ENCODE measurements around the gene PSEN2.

Gene PSEN2

DNA sequence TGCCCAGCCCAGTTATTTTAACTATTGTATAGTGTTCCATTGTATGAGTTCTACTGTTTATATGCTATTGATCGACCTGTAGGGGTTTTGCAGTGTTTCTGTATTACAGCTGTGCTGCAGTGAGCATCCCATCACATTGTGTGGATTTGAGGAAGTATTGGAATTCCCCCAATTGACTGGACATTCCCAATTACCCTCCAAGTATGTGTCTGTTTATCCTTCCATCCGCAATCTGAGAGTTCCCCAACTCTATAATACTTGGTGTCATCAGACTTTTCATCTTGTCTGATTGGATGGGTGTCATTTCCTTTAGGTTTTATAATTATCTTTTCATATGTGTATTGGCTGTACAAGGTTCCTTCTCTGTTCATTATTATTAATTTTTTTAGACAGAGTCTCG lies 27.8 kb downstream of the PSEN2 start:
- peaks cover 23% of the 10 kb centered on the region for H3K36me3 ChIP-seq (ENCODE audit: control insufficient read depth, insufficient read depth, low read length)
- no peaks in the 10 kb centered on the region for H3K9me3 ChIP-seq (ENCODE audit: control insufficient read depth, low read length)
- no peak overlapping the region for H3K4me3 ChIP-seq (ENCODE audit: extremely low read depth, insufficient read depth, low read length, poor library complexity, severe bottlenecking)
- H3K4me1 ChIP-seq (ENCODE audit: control insufficient read depth, insufficient read depth, low read length, poor library complexity, severe bottlenecking): no peaks in the 10 kb centered on the region
- H3K27ac ChIP-seq (ENCODE audit: low read depth, low read length, severe bottlenecking): no peak overlapping the region
- 80 to 100% methylated on average over 1 of the region's 3 CpGs for WGBS, 2 experiments (ENCODE audit: insufficient coverage in 2 of 2)

DNA sequence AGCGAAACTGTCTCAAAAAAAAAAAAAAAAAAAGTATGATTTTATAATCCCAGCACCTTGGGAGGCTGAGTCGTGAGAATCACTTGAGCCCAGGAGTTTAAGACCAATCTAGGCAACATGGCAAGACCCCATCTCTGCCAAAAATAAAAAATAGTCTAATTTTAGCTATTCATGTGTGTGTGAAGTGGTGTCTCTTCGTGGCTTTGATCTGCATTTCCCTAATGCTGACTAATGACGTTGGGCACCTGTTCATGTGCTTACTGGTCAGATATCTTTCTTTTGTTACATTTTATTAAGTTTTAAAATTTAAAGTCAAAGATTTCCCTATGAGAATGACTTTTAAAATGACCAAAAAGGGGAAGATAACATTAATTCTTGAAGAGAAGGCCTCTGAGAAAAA lies 31.0 kb downstream of the PSEN2 start:
- H3K4me1 ChIP-seq (ENCODE audit: control insufficient read depth, insufficient read depth, low read length, poor library complexity, severe bottlenecking): no peaks in the 10 kb centered on the region
- H3K36me3 ChIP-seq (ENCODE audit: control insufficient read depth, insufficient read depth, low read length): peaks cover 15% of the 10 kb centered on the region
- no peak overlapping the region for H3K4me3 ChIP-seq (ENCODE audit: extremely low read depth, insufficient read depth, low read length, poor library complexity, severe bottlenecking)
- H3K9me3 ChIP-seq (ENCODE audit: control insufficient read depth, low read length): no peaks in the 10 kb centered on the region
- H3K27ac ChIP-seq (ENCODE audit: low read depth, low read length, severe bottlenecking): no peak overlapping the region
- WGBS, 2 experiments (ENCODE audit: insufficient coverage in 2 of 2): 100% methylated on average over 1 of the region's 4 CpGs; no CpG with 5 or more reads in 1 of the 2 experiments

DNA sequence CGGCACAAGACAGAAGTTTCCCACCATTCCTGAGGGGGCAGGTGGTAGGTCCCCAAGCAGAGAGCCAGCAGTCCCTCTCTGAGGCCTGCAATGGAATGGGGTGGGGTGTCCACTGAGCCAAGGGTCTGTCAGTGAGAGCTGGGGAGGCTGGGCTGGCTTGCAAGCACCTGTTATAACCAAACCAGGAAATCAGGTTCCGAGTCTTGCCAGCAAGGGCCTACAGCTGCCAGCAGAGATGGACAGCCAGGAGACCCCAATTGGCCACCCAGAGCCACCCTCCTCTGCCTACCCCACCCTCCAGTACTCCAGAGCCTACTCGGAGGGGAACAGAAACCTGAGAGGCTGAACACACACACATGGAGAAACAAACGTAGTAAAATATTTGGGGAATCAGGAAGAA lies 32.2 kb downstream of the PSEN2 start:
- Histone ChIP-seq H3K36me3 (ENCODE audit: control insufficient read depth, insufficient read depth, low read length) (peaks cover 9% of the 10 kb centered on the region), H3K9me3 (ENCODE audit: control insufficient read depth, low read length) (no peaks in the 10 kb centered on the region), H3K4me3 (ENCODE audit: extremely low read depth, insufficient read depth, low read length, poor library complexity, severe bottlenecking) (no peak overlapping the region), H3K27ac (ENCODE audit: low read depth, low read length, severe bottlenecking) (no peak overlapping the region), H3K4me1 (ENCODE audit: control insufficient read depth, insufficient read depth, low read length, poor library complexity, severe bottlenecking) (no peaks in the 10 kb centered on the region)
- 86 to 100% methylated on average over 1 to 2 of the region's 4 CpGs for WGBS, 2 experiments (ENCODE audit: insufficient coverage in 2 of 2)

DNA sequence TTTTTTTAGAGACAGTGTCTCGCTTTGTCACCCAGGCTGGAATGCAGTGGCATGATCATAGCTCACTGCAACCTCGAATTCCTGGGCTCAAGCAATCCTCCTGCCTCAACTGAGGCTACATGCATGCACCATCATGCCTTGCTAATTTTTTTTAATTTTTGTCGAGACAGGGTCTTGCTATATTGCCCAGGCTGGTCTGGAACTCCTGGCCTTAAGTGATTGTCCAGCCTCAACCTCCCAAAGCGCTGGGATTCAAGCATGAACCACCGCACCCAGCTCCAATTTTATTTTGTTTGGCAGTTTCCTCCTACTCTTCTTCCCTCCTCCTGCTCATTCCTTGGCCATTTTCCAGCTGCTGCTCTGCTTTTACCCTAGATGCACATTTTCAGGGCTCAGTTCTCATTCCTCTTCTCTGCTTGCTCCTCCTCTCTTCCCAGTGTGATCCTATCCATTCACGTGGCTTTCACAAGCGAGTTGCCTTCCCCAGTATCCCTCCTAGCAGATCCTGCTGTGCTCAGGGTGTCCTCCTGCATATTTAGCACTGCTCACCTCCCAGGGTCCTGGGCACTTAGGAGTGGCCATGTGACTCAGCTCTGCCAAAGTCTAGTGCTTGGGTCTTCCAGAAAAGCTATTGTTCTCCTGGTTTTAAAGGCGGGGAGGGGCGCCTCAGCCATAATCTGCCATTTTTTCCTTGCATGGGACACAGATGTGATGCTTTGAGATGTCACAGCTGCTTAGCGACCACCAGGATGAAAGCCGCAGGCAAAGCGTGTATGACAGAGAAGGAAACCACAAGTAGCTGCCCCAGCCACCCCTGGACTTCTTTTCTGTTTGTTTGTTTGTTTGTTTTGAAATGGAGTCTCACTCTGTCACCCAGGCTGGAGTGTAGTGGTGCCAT lies 33.7 kb downstream of the PSEN2 start:
- H3K27ac ChIP-seq (ENCODE audit: low read depth, low read length, severe bottlenecking): no peak overlapping the region
- H3K9me3 ChIP-seq (ENCODE audit: control insufficient read depth, low read length): no peaks in the 10 kb centered on the region
- H3K4me1 ChIP-seq (ENCODE audit: control insufficient read depth, insufficient read depth, low read length, poor library complexity, severe bottlenecking): no peaks in the 10 kb centered on the region
- WGBS, 2 experiments (ENCODE audit: insufficient coverage in 2 of 2): 87% methylated on average over 11 to 12 of the region's 12 CpGs
- no peak overlapping the region for H3K4me3 ChIP-seq (ENCODE audit: extremely low read depth, insufficient read depth, low read length, poor library complexity, severe bottlenecking)
- H3K36me3 ChIP-seq (ENCODE audit: control insufficient read depth, insufficient read depth, low read length): peaks cover 9% of the 10 kb centered on the region

DNA sequence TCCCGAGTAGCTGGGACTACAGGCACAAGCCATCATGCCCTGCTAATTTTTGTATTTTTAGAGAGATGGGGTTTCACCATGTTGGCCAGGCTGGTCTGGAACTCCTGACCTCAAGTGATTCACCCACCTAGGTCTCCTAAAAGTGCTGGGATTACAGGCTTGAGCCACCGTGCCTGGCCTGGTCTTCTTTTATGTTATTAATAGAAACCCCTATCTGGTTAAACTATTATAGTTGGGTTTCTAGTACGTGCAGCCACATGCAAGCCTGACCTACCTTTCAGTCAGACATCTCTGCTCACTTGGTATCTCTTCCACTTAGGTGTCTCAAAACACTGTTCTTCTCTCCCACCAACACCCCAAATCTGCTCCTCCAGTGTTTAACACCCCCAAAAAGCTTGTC lies 34.4 kb downstream of the PSEN2 start:
- Histone ChIP-seq H3K36me3 (ENCODE audit: control insufficient read depth, insufficient read depth, low read length) (peaks cover 3% of the 10 kb centered on the region), H3K27ac (ENCODE audit: low read depth, low read length, severe bottlenecking) (no peak overlapping the region), H3K9me3 (ENCODE audit: control insufficient read depth, low read length) (no peaks in the 10 kb centered on the region), H3K4me3 (ENCODE audit: extremely low read depth, insufficient read depth, low read length, poor library complexity, severe bottlenecking) (no peak overlapping the region), H3K4me1 (ENCODE audit: control insufficient read depth, insufficient read depth, low read length, poor library complexity, severe bottlenecking) (no peaks in the 10 kb centered on the region)
- 100% methylated on average over 1 to 2 of the region's 3 CpGs for WGBS, 2 experiments (ENCODE audit: insufficient coverage in 2 of 2)

DNA sequence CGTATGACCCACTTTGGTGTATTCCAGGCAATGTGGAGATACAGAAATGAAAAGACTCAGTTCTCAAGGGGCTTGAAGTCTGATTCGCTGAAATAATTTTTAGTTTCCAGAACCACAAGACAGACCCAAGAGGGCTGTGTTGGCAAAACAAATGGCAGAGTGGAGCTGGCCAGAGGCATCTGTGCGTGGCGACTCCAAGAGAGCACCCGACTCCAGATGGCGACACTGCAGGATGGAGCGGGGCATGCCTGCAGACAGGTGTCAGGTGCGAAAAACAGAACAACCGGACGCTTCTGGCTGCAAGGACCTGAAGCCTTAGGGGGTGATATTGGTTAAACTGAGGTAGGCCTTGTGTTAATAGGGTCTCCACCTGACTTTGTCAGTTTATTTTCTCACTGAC lies 38.0 kb downstream of the PSEN2 start:
- H3K4me3 ChIP-seq (ENCODE audit: extremely low read depth, insufficient read depth, low read length, poor library complexity, severe bottlenecking): no peak overlapping the region
- no peaks in the 10 kb centered on the region for H3K9me3 ChIP-seq (ENCODE audit: control insufficient read depth, low read length)
- H3K36me3 ChIP-seq (ENCODE audit: control insufficient read depth, insufficient read depth, low read length): no peaks in the 10 kb centered on the region
- H3K4me1 ChIP-seq (ENCODE audit: control insufficient read depth, insufficient read depth, low read length, poor library complexity, severe bottlenecking): no peaks in the 10 kb centered on the region
- WGBS, 2 experiments (ENCODE audit: insufficient coverage in 2 of 2): 97 to 98% methylated on average over 10 of the region's 10 CpGs
- no peak overlapping the region for H3K27ac ChIP-seq (ENCODE audit: low read depth, low read length, severe bottlenecking)

DNA sequence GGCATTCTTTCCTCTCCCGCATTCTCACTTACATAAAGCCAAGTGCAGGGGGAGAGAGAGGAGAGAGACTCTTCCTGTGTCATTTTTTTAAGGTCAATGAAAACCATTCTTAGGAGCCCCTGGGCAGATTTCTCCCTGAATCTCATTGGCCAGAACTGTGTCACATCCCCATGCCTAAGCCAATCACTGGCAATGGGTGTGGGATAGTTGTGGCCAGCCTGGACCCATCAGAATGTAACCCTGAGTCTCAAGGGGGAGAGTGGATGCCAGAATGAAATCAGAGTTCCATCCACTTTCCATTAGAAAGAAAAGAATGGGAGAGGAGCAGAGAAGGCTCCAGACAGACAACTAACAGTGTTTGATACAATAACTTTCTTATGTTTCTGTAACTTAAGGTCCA lies 38.5 kb downstream of the PSEN2 start:
- no CpG with 5 or more reads among the region's 1 CpG for WGBS, 2 experiments (ENCODE audit: insufficient coverage in 2 of 2)
- Histone ChIP-seq H3K4me1 (ENCODE audit: control insufficient read depth, insufficient read depth, low read length, poor library complexity, severe bottlenecking) (no peaks in the 10 kb centered on the region), H3K36me3 (ENCODE audit: control insufficient read depth, insufficient read depth, low read length) (no peaks in the 10 kb centered on the region), H3K27ac (ENCODE audit: low read depth, low read length, severe bottlenecking) (no peak overlapping the region), H3K4me3 (ENCODE audit: extremely low read depth, insufficient read depth, low read length, poor library complexity, severe bottlenecking) (no peak overlapping the region), H3K9me3 (ENCODE audit: control insufficient read depth, low read length) (no peaks in the 10 kb centered on the region)

DNA sequence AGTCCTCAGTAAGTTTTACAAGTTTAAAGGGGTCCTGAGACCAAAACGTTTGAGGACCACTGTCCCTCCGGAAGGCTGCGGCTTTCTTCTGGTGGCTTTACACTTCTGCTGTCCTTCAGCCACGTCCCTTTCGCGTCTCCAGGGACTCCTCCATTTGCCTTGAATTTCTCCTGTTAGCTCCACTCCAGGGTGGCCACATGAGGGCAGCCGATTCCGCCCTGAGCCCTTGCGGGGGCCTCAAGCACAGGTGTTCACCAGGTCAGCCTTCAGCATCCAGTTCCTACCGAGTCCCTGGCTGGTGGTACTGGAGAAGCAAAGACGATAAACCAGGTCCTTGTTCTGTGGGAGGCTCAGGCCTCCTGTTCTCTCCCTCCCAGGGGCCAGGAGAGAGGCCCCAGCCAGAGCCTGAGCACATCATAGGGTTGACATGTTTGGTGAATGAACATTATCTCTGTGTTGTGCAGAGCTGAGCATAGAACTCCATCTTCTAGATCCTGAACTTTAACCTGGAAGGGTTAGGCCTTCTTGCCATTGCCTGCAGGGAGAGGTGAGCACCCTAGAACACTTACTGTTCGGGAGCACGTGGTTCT lies 42.3 kb downstream of the PSEN2 start:
- Histone ChIP-seq H3K27ac (ENCODE audit: low read depth, low read length, severe bottlenecking) (no peak overlapping the region), H3K4me3 (ENCODE audit: extremely low read depth, insufficient read depth, low read length, poor library complexity, severe bottlenecking) (no peak overlapping the region), H3K4me1 (ENCODE audit: control insufficient read depth, insufficient read depth, low read length, poor library complexity, severe bottlenecking) (no peaks in the 10 kb centered on the region), H3K36me3 (ENCODE audit: control insufficient read depth, insufficient read depth, low read length) (no peaks in the 10 kb centered on the region), H3K9me3 (ENCODE audit: control insufficient read depth, low read length) (no peaks in the 10 kb centered on the region)
- WGBS, 2 experiments (ENCODE audit: insufficient coverage in 2 of 2): 59 to 63% methylated on average over 11 to 13 of the region's 13 CpGs

DNA sequence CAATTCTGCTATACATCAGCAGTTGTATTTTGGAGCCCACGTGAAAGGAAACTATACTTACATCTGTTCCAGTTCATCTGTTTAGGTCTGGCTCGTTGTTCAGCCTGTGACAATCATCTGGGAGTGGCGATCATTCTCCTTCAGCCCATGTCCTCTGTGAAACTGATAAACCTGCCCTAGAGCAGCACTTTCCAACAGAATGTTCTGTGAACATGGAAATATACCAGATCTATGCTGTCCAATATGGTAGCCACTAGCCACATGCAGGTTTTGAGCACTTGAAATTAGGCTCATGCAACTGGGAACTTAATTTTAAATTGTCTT lies 45.2 kb downstream of the PSEN2 start:
- H3K4me1 ChIP-seq (ENCODE audit: control insufficient read depth, insufficient read depth, low read length, poor library complexity, severe bottlenecking): no peaks in the 10 kb centered on the region
- no peaks in the 10 kb centered on the region for H3K36me3 ChIP-seq (ENCODE audit: control insufficient read depth, insufficient read depth, low read length)
- H3K9me3 ChIP-seq (ENCODE audit: control insufficient read depth, low read length): no peaks in the 10 kb centered on the region
- no peak overlapping the region for H3K4me3 ChIP-seq (ENCODE audit: extremely low read depth, insufficient read depth, low read length, poor library complexity, severe bottlenecking)
- no peak overlapping the region for H3K27ac ChIP-seq (ENCODE audit: low read depth, low read length, severe bottlenecking)
- WGBS, 2 experiments (ENCODE audit: insufficient coverage in 2 of 2): 69 to 91% methylated on average over 2 to 3 of the region's 3 CpGs

DNA sequence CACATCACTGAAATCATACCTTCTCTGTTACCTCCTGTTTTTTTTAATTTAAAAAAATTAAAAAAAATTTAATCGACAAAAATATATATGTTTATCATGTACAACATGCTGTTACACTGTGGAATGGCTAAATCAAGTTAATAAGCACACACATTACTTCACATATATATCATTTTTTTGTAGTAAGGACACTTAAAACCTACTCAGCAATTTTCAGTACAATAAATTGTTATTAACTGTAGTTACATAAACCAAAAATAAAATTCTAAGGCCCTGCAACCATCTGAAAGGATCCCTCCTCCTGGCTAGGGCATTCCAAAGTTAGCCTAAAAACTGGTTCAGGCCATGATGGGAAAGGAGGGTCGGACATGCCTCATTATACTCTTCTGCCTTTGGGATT lies 46.1 kb downstream of the PSEN2 start:
- H3K27ac ChIP-seq (ENCODE audit: low read depth, low read length, severe bottlenecking): no peak overlapping the region
- no peaks in the 10 kb centered on the region for H3K4me1 ChIP-seq (ENCODE audit: control insufficient read depth, insufficient read depth, low read length, poor library complexity, severe bottlenecking)
- H3K36me3 ChIP-seq (ENCODE audit: control insufficient read depth, insufficient read depth, low read length): no peaks in the 10 kb centered on the region
- H3K9me3 ChIP-seq (ENCODE audit: control insufficient read depth, low read length): no peaks in the 10 kb centered on the region
- H3K4me3 ChIP-seq (ENCODE audit: extremely low read depth, insufficient read depth, low read length, poor library complexity, severe bottlenecking): no peak overlapping the region
- 83 to 100% methylated on average over 1 of the region's 2 CpGs for WGBS, 2 experiments (ENCODE audit: insufficient coverage in 2 of 2)

DNA sequence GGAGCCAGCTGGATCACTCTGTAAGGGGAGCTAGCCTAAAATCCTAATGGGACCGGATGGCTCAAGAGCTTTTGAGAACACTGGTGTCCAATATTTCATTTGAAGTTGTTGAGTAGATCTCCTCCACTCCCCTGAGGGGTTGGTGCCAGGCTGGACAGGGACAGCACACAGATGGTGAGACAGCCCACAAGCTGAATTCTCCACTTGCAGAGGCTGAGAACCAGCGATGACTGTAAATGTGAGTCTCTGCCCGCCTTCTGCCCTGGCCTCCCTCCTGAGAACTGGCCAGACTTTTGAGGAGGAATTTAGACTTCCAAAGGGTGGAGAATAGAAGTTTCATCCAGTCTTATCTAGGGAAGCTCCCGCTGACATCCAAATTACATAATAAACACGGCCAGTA lies 49.2 kb downstream of the PSEN2 start:
- H3K4me1 ChIP-seq (ENCODE audit: control insufficient read depth, insufficient read depth, low read length, poor library complexity, severe bottlenecking): no peaks in the 10 kb centered on the region
- H3K4me3 ChIP-seq (ENCODE audit: extremely low read depth, insufficient read depth, low read length, poor library complexity, severe bottlenecking): no peak overlapping the region
- H3K9me3 ChIP-seq (ENCODE audit: control insufficient read depth, low read length): no peaks in the 10 kb centered on the region
- H3K27ac ChIP-seq (ENCODE audit: low read depth, low read length, severe bottlenecking): no peak overlapping the region
- WGBS, 2 experiments (ENCODE audit: insufficient coverage in 2 of 2): 76 to 100% methylated on average over 1 to 3 of the region's 5 CpGs
- no peaks in the 10 kb centered on the region for H3K36me3 ChIP-seq (ENCODE audit: control insufficient read depth, insufficient read depth, low read length)
